IMR-90 (cell line): Measurements from ENCODE around the gene LLCFC1. TPM values are rescaled to one million over a fixed set of nuclear protein-coding genes. Genes with fewer than 3 reads are reported as not detected.

Experiments used
- ATAC-seq: fragments of 200-7000 bp; cut with Tn5 transposase; 2 replicates; pipeline ENCODE4 v1.9.1; 2020; ENCODE audit warnings: low read depth, mild to moderate bottlenecking, moderate library complexity
- BruUV-seq: library from RNA; stranded (reverse); fragments of 400-500 nt; replicated peaks from 2 replicates; lab custom pipeline; 2021; lab: Mats Ljungman, UMichigan
- CTCF ChIA-PET: fragments of 300-600 bp; formaldehyde crosslinking; extraction: SDS; loops from one replicate; lab custom pipeline; 2021; ENCODE audit warnings: antibody characterized with exemption; lab: Yijun Ruan, JAX
- POLR2A ChIA-PET: fragments of 300-600 bp; sonication (Branson Sonifier 250); formaldehyde crosslinking; loops from one replicate; lab custom pipeline; 2022; ENCODE audit warnings: antibody characterized with exemption; ENCODE audit not compliant: unreplicated experiment; lab: Charles Lee
- DNase-seq: peaks from one replicate; pipeline ENCODE4 v3.0.0; 2013
- H2AFZ ChIP-seq: replicated peaks from 2 replicates; pipeline ENCODE3; 2013; ENCODE audit warnings: low read length, mild to moderate bottlenecking; ENCODE audit not compliant: poor library complexity
- H2AK5ac ChIP-seq: 2 replicates; pipeline ENCODE4 v1.6.1; 2013; ENCODE audit warnings: low read depth, low read length, inconsistent platforms
- H2AK9ac ChIP-seq: replicated peaks from 2 replicates; pipeline ENCODE3; 2013; ENCODE audit warnings: mild to moderate bottlenecking, low read depth, low read length, moderate library complexity; ENCODE audit not compliant: poor library complexity
- H2BK120ac ChIP-seq: 2 replicates; pipeline ENCODE4 v1.6.1; 2013; ENCODE audit warnings: low read depth, low read length, inconsistent platforms
- H2BK15ac ChIP-seq: 3 replicates; pipeline ENCODE4 v1.6.1; 2013; ENCODE audit warnings: low read depth, low read length, inconsistent platforms
- H2BK20ac ChIP-seq: 2 replicates; pipeline ENCODE4 v1.6.1; 2013; ENCODE audit warnings: low read depth, mild to moderate bottlenecking, inconsistent platforms, low read length, moderate library complexity
- H2BK5ac ChIP-seq: 2 replicates; pipeline ENCODE4 v1.6.1; 2013; ENCODE audit warnings: mild to moderate bottlenecking, low read depth, low read length, inconsistent platforms; ENCODE audit not compliant: poor library complexity, severe bottlenecking
- H3K14ac ChIP-seq: replicated peaks from 2 replicates; pipeline ENCODE4 v1.6.1; 2013; ENCODE audit warnings: low read depth, low read length, inconsistent platforms
- H3K18ac ChIP-seq: 2 replicates; pipeline ENCODE4 v1.6.1; 2013; ENCODE audit warnings: low read depth, low read length, control low read depth
- H3K23ac ChIP-seq: 2 replicates; pipeline ENCODE4 v1.6.1; 2013; ENCODE audit warnings: low read depth, low read length, inconsistent platforms
- H3K27ac ChIP-seq: 2 replicates; pipeline ENCODE4 v1.5.1; 2013; ENCODE audit warnings: mild to moderate bottlenecking, control low read depth, low read length; ENCODE audit not compliant: insufficient read depth
- H3K27me3 ChIP-seq: 2 replicates; pipeline ENCODE4 v1.6.1; 2013; ENCODE audit warnings: low read length; ENCODE audit not compliant: control insufficient read depth, insufficient read depth
- H3K36me3 ChIP-seq: 2 replicates; pipeline ENCODE4 v1.6.1; 2013; ENCODE audit warnings: low read length, mixed read lengths; ENCODE audit not compliant: control insufficient read depth, insufficient read depth
- H3K4ac ChIP-seq: 2 replicates; pipeline ENCODE4 v1.6.1; 2013; ENCODE audit warnings: low read depth, low read length, inconsistent platforms
- H3K4me1 ChIP-seq: 2 replicates; pipeline ENCODE4 v1.6.1; 2013; ENCODE audit warnings: low read length, mixed read lengths; ENCODE audit not compliant: control insufficient read depth, insufficient read depth
- H3K4me2 ChIP-seq: 2 replicates; pipeline ENCODE4 v1.6.1; 2013; ENCODE audit warnings: low read depth, mild to moderate bottlenecking, control low read depth, low read length, moderate library complexity
- H3K4me3 ChIP-seq: 2 replicates; pipeline ENCODE4 v1.5.1; 2013; ENCODE audit warnings: low read depth, mild to moderate bottlenecking, control low read depth, low read length, moderate library complexity; ENCODE audit not compliant: insufficient read depth
- H3K56ac ChIP-seq: 2 replicates; pipeline ENCODE4 v1.6.1; 2013; ENCODE audit warnings: low read length, inconsistent platforms; ENCODE audit not compliant: insufficient read depth; ENCODE audit errors: extremely low read depth
- H3K79me1 ChIP-seq, 2 experiments: 2 replicates each; pipeline ENCODE4 v1.6.1; 2013; ENCODE audit warnings: low read length in 2 of 2, inconsistent platforms in 1 of 2, low read depth in 1 of 2
- H3K9ac ChIP-seq: 2 replicates; pipeline ENCODE4 v1.6.1; 2013; ENCODE audit warnings: low read depth, low read length, control low read depth
- H3K9me1 ChIP-seq: 2 replicates; pipeline ENCODE4 v1.6.1; 2013; ENCODE audit warnings: low read length, inconsistent platforms; ENCODE audit not compliant: insufficient read depth
- H3K9me3 ChIP-seq: 2 replicates; pipeline ENCODE4 v1.6.1; 2013; ENCODE audit warnings: low read length; ENCODE audit not compliant: control insufficient read depth, insufficient read depth
- H4K20me1 ChIP-seq: 2 replicates; pipeline ENCODE4 v1.6.1; 2013; ENCODE audit warnings: low read length, inconsistent platforms; ENCODE audit not compliant: insufficient read depth
- H4K5ac ChIP-seq: 2 replicates; pipeline ENCODE4 v1.6.1; 2013; ENCODE audit warnings: mild to moderate bottlenecking, low read depth, low read length, control low read depth
- H4K8ac ChIP-seq, 2 experiments: 2 replicates each; pipeline ENCODE4 v1.6.1; 2013; ENCODE audit warnings: low read depth in 2 of 2, low read length in 2 of 2, control low read depth in 1 of 2, inconsistent platforms in 1 of 2
- H4K91ac ChIP-seq: 2 replicates; pipeline ENCODE4 v1.6.1; 2013; ENCODE audit warnings: low read depth, low read length, inconsistent platforms; ENCODE audit not compliant: insufficient read depth
- CHD1 ChIP-seq: IDR thresholded peaks from 2 replicates; pipeline ENCODE4 v1.6.1; 2012; ENCODE audit warnings: low read depth, low read length, improper control_type of control experiment
- ELK1 ChIP-seq: fragments of 150-350 bp; IDR thresholded peaks from 2 replicates; pipeline ENCODE4 v1.6.1; 2016; ENCODE audit warnings: low read depth, mild to moderate bottlenecking, low read length, moderate library complexity, borderline replicate concordance
- MAFK ChIP-seq: IDR thresholded peaks from 2 replicates; pipeline ENCODE4 v1.6.1; 2012; ENCODE audit warnings: low read depth, low read length, improper control_type of control experiment
- MXI1 ChIP-seq: IDR thresholded peaks from 2 replicates; pipeline ENCODE4 v1.6.1; 2012; ENCODE audit warnings: low read depth, mild to moderate bottlenecking, low read length, moderate library complexity, borderline replicate concordance
- NFE2L2 ChIP-seq: fragments of 150-350 bp; IDR thresholded peaks from 2 replicates; pipeline ENCODE4 v1.6.1; 2016; ENCODE audit warnings: low read depth, mild to moderate bottlenecking, low read length
- POLR2A ChIP-seq: IDR thresholded peaks from 2 replicates; pipeline ENCODE4 v1.6.1; 2012; ENCODE audit warnings: mild to moderate bottlenecking, low read depth, low read length
- RCOR1 ChIP-seq: IDR thresholded peaks from 2 replicates; pipeline ENCODE4 v1.6.1; 2012; ENCODE audit warnings: mild to moderate bottlenecking, low read length, improper control_type of control experiment; ENCODE audit not compliant: insufficient replicate concordance
- USF2 ChIP-seq: fragments of 150-350 bp; IDR thresholded peaks from 2 replicates; pipeline ENCODE4 v1.6.1; 2017; ENCODE audit warnings: mild to moderate bottlenecking, antibody characterized with exemption, low read length, low read depth
- WGBS, 2 experiments: methylation state at CpG; one replicate each; pipeline versions ENCODE4 v1.1.5 to v1.1.7; 2013; ENCODE audit warnings: missing lambda C conversion rate in 2 of 2; ENCODE audit not compliant: insufficient read length in 1 of 2; ENCODE audit errors: extremely low coverage in 2 of 2; 5-methylcytosine and 5-hydroxymethylcytosine counted together
- dilution Hi-C: fragments of 300-500 bp; cut with HindIII; formaldehyde crosslinking; loops from one replicate; pipeline ENCODE4 v1.14.3; 2018; ENCODE audit warnings: low sequenced_read_pairs; ENCODE audit not compliant: unreplicated experiment
- in situ Hi-C: fragments of 300-500 bp; cut with MboI; formaldehyde crosslinking; loops from 3 replicates; pipeline ENCODE4 v1.14.3; 2019; ENCODE audit warnings: low sequenced_read_pairs, inconsistent platforms, mixed read lengths
- intact Hi-C: fragments of 100-400 bp; cut with micrococcal nuclease; formaldehyde crosslinking; loops from 2 replicates; pipeline ENCODE4 v1.10.0; 2022
- polyA plus RNA-seq, 3 experiments: library from polyadenylated mRNA; depleted of rRNA; stranded (reverse); fragments of >200 nt; gene quantifications; 2 replicates each; pipeline ENCODE4 v1.2.3, GENCODE V29; 2012; ENCODE audit warnings: low replicate concordance in 1 of 3
- total RNA-seq: library from RNA; depleted of rRNA; stranded (reverse); fragments of >200 nt; gene quantifications from 2 replicates; pipeline ENCODE4 v1.2.3, GENCODE V29; 2012

LLCFC1 gene
- total and polyA plus RNA-seq, 2 of the 4 experiments (the other 2 are of a cell fraction) = not detected

DNA sequence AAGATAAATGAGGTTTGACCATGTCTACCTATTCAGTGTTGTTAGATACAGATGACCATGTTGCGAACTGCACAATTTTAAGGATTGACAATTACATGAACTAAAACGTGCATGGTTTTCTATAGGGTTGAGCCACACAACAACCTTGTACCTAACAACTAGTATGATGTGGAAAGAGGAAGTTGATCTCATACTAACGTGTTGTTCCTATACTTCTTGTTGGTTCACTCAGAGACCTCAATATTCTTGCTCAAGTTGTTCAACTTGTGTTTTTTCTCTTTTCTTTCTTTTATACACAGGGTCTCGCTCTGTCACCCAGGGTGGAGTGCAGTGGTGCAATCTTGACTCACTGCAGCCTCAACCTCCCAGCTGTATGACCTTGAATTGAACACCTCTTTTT lies 28.9 kb downstream of the LLCFC1 start:
- ATAC-seq = no peak
- CTCF ChIA-PET = no interaction called here

More for the DNA sequence above, 28.9 kb downstream of the LLCFC1 start:
- Histone ChIP-seq H4K8ac (no peak overlapping the region), H3K27me3 (no peaks in the 10 kb centered on the region), H3K9ac (no peak overlapping the region), H3K9me3 (peaks cover 7% of the 10 kb centered on the region; the same call in 1 of the 2 replicates), H3K14ac (no peak overlapping the region), H2BK120ac (no peak overlapping the region), H3K23ac (no peak overlapping the region), H2AFZ (no peak overlapping the region), H3K4me3 (no peak overlapping the region), H3K4me1 (no peaks in the 10 kb centered on the region), H3K4me2 (no peak overlapping the region), H4K5ac (no peak overlapping the region), H2AK9ac (no peak overlapping the region), H3K18ac (no peak overlapping the region), H3K36me3 (no peaks in the 10 kb centered on the region), H2BK20ac (no peak overlapping the region), H2AK5ac (no peak overlapping the region), H2BK15ac (no peak overlapping the region), H2BK5ac (no peak overlapping the region), H4K91ac (no peak overlapping the region), H3K9me1 (no peaks in the 10 kb centered on the region), H3K4ac (no peak overlapping the region), H3K27ac (no peak overlapping the region), H3K79me1 (no peaks in the 10 kb centered on the region), H3K56ac (no peak overlapping the region), H4K20me1 (no peaks in the 10 kb centered on the region)
- BruUV-seq = no TSS peak
- POLR2A ChIA-PET = no interaction called here
- intact Hi-C loops (no loop called here), in situ Hi-C loops (no loop called here), dilution Hi-C loops (no loop called here)
- no CpG with 5 or more reads among the region's 4 CpGs for WGBS, 2 experiments
- no peak for DNase-seq
- TF ChIP-seq USF2 (no peak), POLR2A (no peak), NFE2L2 (no peak), MXI1 (no peak), MAFK (no peak), CHD1 (no peak), RCOR1 (no peak), ELK1 (no peak)
